Gastrocnemius medialis (tissue), 4 donors: ENCODE results near the gene NINJ2.

Source experiments
- POLR2A ChIP-seq, 2 donors: fragments of 450-650 bp; IDR thresholded peaks; one replicate each; pipeline ENCODE4 v1.6.1; 2017; ENCODE audit warnings: antibody characterized with exemption in 2 of 2, mild to moderate bottlenecking in 2 of 2, moderate library complexity in 2 of 2
- TF ChIP-seq, protein P1 (sequence below), 5 experiments: fragments of 450-650 bp in 3 of 5; fragments of 200-600 bp in 2 of 5; sonication (generic) in 2 of 5; IDR thresholded peaks in 4 of 5; conservative IDR thresholded peaks in 1 of 5; 1 replicate in 4 of 5; 2 replicates in 1 of 5; pipeline ENCODE4 v1.5.1; 2016 to 2019; ENCODE audit warnings: antibody characterized with exemption in 5 of 5, mild to moderate bottlenecking in 3 of 5, moderate library complexity in 3 of 5

GRCh38 chr12:608413-608812 lies 54.8 kb downstream of the NINJ2 start:
- TF ChIP-seq, protein P1, sequence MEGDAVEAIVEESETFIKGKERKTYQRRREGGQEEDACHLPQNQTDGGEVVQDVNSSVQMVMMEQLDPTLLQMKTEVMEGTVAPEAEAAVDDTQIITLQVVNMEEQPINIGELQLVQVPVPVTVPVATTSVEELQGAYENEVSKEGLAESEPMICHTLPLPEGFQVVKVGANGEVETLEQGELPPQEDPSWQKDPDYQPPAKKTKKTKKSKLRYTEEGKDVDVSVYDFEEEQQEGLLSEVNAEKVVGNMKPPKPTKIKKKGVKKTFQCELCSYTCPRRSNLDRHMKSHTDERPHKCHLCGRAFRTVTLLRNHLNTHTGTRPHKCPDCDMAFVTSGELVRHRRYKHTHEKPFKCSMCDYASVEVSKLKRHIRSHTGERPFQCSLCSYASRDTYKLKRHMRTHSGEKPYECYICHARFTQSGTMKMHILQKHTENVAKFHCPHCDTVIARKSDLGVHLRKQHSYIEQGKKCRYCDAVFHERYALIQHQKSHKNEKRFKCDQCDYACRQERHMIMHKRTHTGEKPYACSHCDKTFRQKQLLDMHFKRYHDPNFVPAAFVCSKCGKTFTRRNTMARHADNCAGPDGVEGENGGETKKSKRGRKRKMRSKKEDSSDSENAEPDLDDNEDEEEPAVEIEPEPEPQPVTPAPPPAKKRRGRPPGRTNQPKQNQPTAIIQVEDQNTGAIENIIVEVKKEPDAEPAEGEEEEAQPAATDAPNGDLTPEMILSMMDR (IDR thresholded peaks at IDR 0.05 in 4 of 5, conservative IDR thresholded peaks at IDR 0.05 in 1 of 5), result no peak
- no peak for TF ChIP-seq POLR2A (IDR thresholded peaks at IDR 0.05)
